Endodermal cell (in vitro differentiated cells): ENCODE measurements around the gene PRKAR2B. TPM values are rescaled to one million over a fixed set of nuclear protein-coding genes. Genes with fewer than 3 reads are reported as not detected.

ENCODE experiments used
- DNase-seq: peaks from one replicate; pipeline ENCODE4 v3.0.0-alpha.2; 2017
- H3K27ac ChIP-seq: 2 replicates; pipeline ENCODE4 v1.5.1; 2013; ENCODE audit warnings: mild to moderate bottlenecking, low read depth, low read length, moderate library complexity
- H3K27me3 ChIP-seq: 2 replicates; pipeline ENCODE4 v1.6.1; 2013; ENCODE audit warnings: mild to moderate bottlenecking, low read length, moderate library complexity; ENCODE audit not compliant: insufficient read depth, control insufficient read depth, poor library complexity, severe bottlenecking
- H3K36me3 ChIP-seq: 2 replicates; pipeline ENCODE4 v1.7.0; 2013; ENCODE audit warnings: mild to moderate bottlenecking, low read length, moderate library complexity; ENCODE audit not compliant: control insufficient read depth, insufficient read depth
- H3K4me1 ChIP-seq: one replicate; pipeline ENCODE4 v1.7.0; 2013; ENCODE audit warnings: low read length; ENCODE audit not compliant: control insufficient read depth, insufficient read depth
- H3K4me3 ChIP-seq: 2 replicates; pipeline ENCODE4 v1.5.1; 2013; ENCODE audit warnings: mild to moderate bottlenecking, low read length, moderate library complexity
- H3K9ac ChIP-seq: 2 replicates; pipeline ENCODE4 v1.6.1; 2013; ENCODE audit warnings: mild to moderate bottlenecking, low read length, moderate library complexity; ENCODE audit not compliant: poor library complexity, severe bottlenecking; ENCODE audit errors: extremely low read depth
- H3K9me3 ChIP-seq: 2 replicates; pipeline ENCODE4 v1.6.1; 2013; ENCODE audit warnings: mild to moderate bottlenecking, low read length, moderate library complexity; ENCODE audit not compliant: control insufficient read depth
- H3K27ac Mint-ChIP-seq: 2 replicates; pipeline ENCODE4 v1.8.0; 2020; ENCODE audit warnings: mixed read lengths
- H3K27me3 Mint-ChIP-seq: 2 replicates; pipeline ENCODE4 v1.8.0; 2021; ENCODE audit warnings: mild to moderate bottlenecking, mixed read lengths; ENCODE audit not compliant: insufficient read depth
- H3K36me3 Mint-ChIP-seq: 2 replicates; pipeline ENCODE4 v1.8.0; 2020; ENCODE audit warnings: low read depth, mixed read lengths
- H3K4me1 Mint-ChIP-seq: 2 replicates; pipeline ENCODE4 v1.8.0; 2020; ENCODE audit warnings: mixed read lengths
- H3K4me3 Mint-ChIP-seq: 2 replicates; pipeline ENCODE4 v1.8.0; 2020; ENCODE audit warnings: mild to moderate bottlenecking, moderate library complexity, mixed read lengths
- H3K9me3 Mint-ChIP-seq: 2 replicates; pipeline ENCODE4 v1.8.0; 2020; ENCODE audit warnings: mild to moderate bottlenecking, mixed read lengths
- CTCF ChIP-seq: fragments of 200-600 bp; sonication (generic); conservative IDR thresholded peaks from 2 replicates; pipeline ENCODE4 v1.5.0; 2021; ENCODE audit warnings: antibody characterized with exemption, mild to moderate bottlenecking
- WGBS, 2 experiments: methylation state at CpG; one replicate each; pipeline versions ENCODE4 v1.1.5 to v1.1.7; 2013; ENCODE audit warnings: missing lambda C conversion rate in 2 of 2, mixed read lengths in 1 of 2; ENCODE audit not compliant: insufficient coverage in 1 of 2, insufficient read length in 1 of 2; 5-methylcytosine and 5-hydroxymethylcytosine counted together
- total RNA-seq, 2 donors: library from RNA; stranded (reverse); fragmentation: NEBNext Ultra II Directional in 1 of 2; extraction: Animal tissue kit (Norgen Biotek cat#: 25700) in 1 of 2; gene quantifications; 2 replicates in 1 of 2; 3 replicates in 1 of 2; pipeline ENCODE4 v1.2.1, GENCODE V29; 2021

The PRKAR2B gene
- total RNA-seq, 2 donors from 2014 or later: 7.3 to 10.2 TPM

- H3K27ac ChIP-seq: no peak overlapping the region
- no peak overlapping the region for H3K4me3 ChIP-seq
- no peaks in the 10 kb centered on the region for H3K9me3 ChIP-seq
- peak; percentile 86 for DNase-seq
- peaks cover 3% of the 10 kb centered on the region for H3K4me1 ChIP-seq
- H3K36me3 Mint-ChIP-seq: peaks cover 40% of the 10 kb centered on the region
- peaks cover 77% of the 10 kb centered on the region for H3K36me3 ChIP-seq
- H3K27me3 Mint-ChIP-seq: no peaks in the 10 kb centered on the region
- H3K27ac Mint-ChIP-seq: no peak overlapping the region
- H3K4me3 Mint-ChIP-seq: no peak overlapping the region
- H3K9me3 Mint-ChIP-seq: no peaks in the 10 kb centered on the region
- TF ChIP-seq CTCF: peak; percentile 81
- peaks cover 6% of the 10 kb centered on the region for H3K4me1 Mint-ChIP-seq
- no peak overlapping the region for H3K9ac ChIP-seq
- no peaks in the 10 kb centered on the region for H3K27me3 ChIP-seq
- 87 to 100% methylated on average over 1 to 4 of the region's 4 CpGs for WGBS, 2 experiments
Observed at GRCh38 chr7:107201795-107202450, 157.4 kb downstream of the PRKAR2B start.

GRCh38 chr7:107203607-107204006, 159.1 kb downstream of the PRKAR2B start:
- no peak overlapping the region for H3K27ac ChIP-seq
- H3K27me3 ChIP-seq: no peaks in the 10 kb centered on the region
- no peak overlapping the region for H3K4me3 ChIP-seq
- 95 to 100% methylated on average over 7 of the region's 7 CpGs for WGBS, 2 experiments
- Mint-ChIP-seq H3K27me3 (no peaks in the 10 kb centered on the region), H3K27ac (no peak overlapping the region), H3K36me3 (peaks cover 42% of the 10 kb centered on the region), H3K9me3 (no peaks in the 10 kb centered on the region), H3K4me1 (peaks cover 6% of the 10 kb centered on the region), H3K4me3 (no peak overlapping the region)
- peaks cover 72% of the 10 kb centered on the region for H3K36me3 ChIP-seq
- no peaks in the 10 kb centered on the region for H3K9me3 ChIP-seq
- TF ChIP-seq CTCF: no peak
- no peak for DNase-seq
- H3K9ac ChIP-seq: no peak overlapping the region
- peaks cover 3% of the 10 kb centered on the region for H3K4me1 ChIP-seq

DNA sequence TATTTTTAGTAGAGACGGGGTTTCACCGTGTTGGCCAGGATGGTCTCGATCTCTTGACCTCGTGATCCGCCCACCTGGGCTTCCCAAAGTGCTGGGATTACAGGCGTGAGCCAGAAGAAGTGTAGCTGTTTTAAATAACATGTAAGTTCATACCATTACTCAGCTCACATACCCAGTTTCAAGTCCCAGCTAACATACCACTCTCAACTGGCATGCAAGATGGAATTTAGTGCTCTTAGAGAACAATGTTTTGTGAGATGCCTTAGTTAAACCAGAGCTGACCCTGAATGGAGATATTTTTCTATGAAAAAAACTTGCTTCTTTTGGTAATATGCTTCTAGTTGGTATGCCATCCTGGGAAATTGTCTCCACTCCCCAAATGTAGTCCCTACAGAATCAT, 161.6 kb downstream of the PRKAR2B start:
- peaks cover 38% of the 10 kb centered on the region for H3K36me3 Mint-ChIP-seq
- no peak for TF ChIP-seq CTCF
- Histone ChIP-seq H3K27ac (no peak overlapping the region), H3K4me3 (no peak overlapping the region), H3K9ac (no peak overlapping the region), H3K4me1 (peaks cover 3% of the 10 kb centered on the region), H3K9me3 (no peaks in the 10 kb centered on the region), H3K27me3 (no peaks in the 10 kb centered on the region), H3K36me3 (peaks cover 56% of the 10 kb centered on the region)
- H3K4me1 Mint-ChIP-seq: peaks cover 6% of the 10 kb centered on the region
- H3K27me3 Mint-ChIP-seq: no peaks in the 10 kb centered on the region
- WGBS, 2 experiments: 99 to 100% methylated on average over 3 to 6 of the region's 6 CpGs
- no peak overlapping the region for H3K27ac Mint-ChIP-seq
- H3K9me3 Mint-ChIP-seq: no peaks in the 10 kb centered on the region
- H3K4me3 Mint-ChIP-seq: no peak overlapping the region
- DNase-seq: no peak
